Osteocyte (in vitro differentiated cells): ENCODE measurements around the gene PRXL2A. TPM values are rescaled to one million over a fixed set of nuclear protein-coding genes. Genes with fewer than 3 reads are reported as not detected.

ENCODE experiments used
- DNase-seq: peaks from one replicate; pipeline ENCODE4 v3.0.0; 2021; ENCODE audit warnings: mixed read lengths; ENCODE audit not compliant: unreplicated experiment; ENCODE audit errors: extremely low spot score
- H3K27ac Mint-ChIP-seq: one replicate; pipeline ENCODE4 v1.8.0; 2021; ENCODE audit warnings: mild to moderate bottlenecking, mixed read lengths; ENCODE audit not compliant: unreplicated experiment
- H3K27me3 Mint-ChIP-seq: one replicate; pipeline ENCODE4 v1.8.0; 2021; ENCODE audit warnings: mixed read lengths; ENCODE audit not compliant: unreplicated experiment
- H3K36me3 Mint-ChIP-seq: one replicate; pipeline ENCODE4 v1.8.0; 2021; ENCODE audit warnings: mixed read lengths; ENCODE audit not compliant: unreplicated experiment
- H3K4me1 Mint-ChIP-seq: one replicate; pipeline ENCODE4 v1.8.0; 2021; ENCODE audit warnings: mixed read lengths; ENCODE audit not compliant: unreplicated experiment
- H3K4me3 Mint-ChIP-seq: one replicate; pipeline ENCODE4 v1.8.0; 2021; ENCODE audit warnings: mild to moderate bottlenecking, moderate library complexity, mixed read lengths; ENCODE audit not compliant: unreplicated experiment
- H3K9me3 Mint-ChIP-seq: one replicate; pipeline ENCODE4 v1.8.0; 2021; ENCODE audit warnings: mixed read lengths; ENCODE audit not compliant: unreplicated experiment
- total RNA-seq: library from RNA; stranded (reverse); gene quantifications from 2 replicates; pipeline ENCODE4 v1.2.1, GENCODE V29; 2021
- TF ChIP-seq, protein P1 (sequence below): fragments of 200-600 bp; sonication (generic); IDR thresholded peaks from 2 replicates; pipeline ENCODE4 v1.5.0; 2021; ENCODE audit warnings: antibody characterized with exemption, mild to moderate bottlenecking, moderate library complexity

PRXL2A gene
- total RNA-seq, 1 donor from 2014 or later: 56.8 TPM

DNA sequence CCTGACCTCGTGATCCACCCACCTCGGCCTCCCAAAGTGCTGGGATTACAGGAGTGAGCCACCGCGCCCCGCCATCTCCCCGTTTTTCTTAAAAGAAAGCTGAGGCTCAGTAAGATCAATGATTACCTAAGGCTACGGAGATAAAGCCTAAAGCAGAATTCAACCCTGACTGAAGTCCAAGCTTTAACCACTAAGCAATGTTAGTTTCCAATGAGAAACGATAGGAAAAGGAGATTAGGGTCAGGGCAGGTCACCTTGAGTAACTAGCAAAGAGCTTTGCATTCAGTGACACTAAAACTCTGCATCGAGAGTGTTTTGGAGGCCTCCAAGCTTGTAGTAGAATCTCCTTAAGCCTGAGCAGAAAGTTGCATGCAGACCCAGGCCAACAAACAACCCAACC lies 17.6 kb upstream of the PRXL2A start:
- no peaks in the 10 kb centered on the region for H3K9me3 Mint-ChIP-seq
- peaks cover 18% of the 10 kb centered on the region for H3K4me1 Mint-ChIP-seq
- H3K36me3 Mint-ChIP-seq: no peaks in the 10 kb centered on the region
- no peak for DNase-seq
- TF ChIP-seq, protein P1, sequence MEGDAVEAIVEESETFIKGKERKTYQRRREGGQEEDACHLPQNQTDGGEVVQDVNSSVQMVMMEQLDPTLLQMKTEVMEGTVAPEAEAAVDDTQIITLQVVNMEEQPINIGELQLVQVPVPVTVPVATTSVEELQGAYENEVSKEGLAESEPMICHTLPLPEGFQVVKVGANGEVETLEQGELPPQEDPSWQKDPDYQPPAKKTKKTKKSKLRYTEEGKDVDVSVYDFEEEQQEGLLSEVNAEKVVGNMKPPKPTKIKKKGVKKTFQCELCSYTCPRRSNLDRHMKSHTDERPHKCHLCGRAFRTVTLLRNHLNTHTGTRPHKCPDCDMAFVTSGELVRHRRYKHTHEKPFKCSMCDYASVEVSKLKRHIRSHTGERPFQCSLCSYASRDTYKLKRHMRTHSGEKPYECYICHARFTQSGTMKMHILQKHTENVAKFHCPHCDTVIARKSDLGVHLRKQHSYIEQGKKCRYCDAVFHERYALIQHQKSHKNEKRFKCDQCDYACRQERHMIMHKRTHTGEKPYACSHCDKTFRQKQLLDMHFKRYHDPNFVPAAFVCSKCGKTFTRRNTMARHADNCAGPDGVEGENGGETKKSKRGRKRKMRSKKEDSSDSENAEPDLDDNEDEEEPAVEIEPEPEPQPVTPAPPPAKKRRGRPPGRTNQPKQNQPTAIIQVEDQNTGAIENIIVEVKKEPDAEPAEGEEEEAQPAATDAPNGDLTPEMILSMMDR: no peak
- peaks cover 10% of the 10 kb centered on the region for H3K27me3 Mint-ChIP-seq
- H3K4me3 Mint-ChIP-seq: no peak overlapping the region
- no peak overlapping the region for H3K27ac Mint-ChIP-seq

DNA sequence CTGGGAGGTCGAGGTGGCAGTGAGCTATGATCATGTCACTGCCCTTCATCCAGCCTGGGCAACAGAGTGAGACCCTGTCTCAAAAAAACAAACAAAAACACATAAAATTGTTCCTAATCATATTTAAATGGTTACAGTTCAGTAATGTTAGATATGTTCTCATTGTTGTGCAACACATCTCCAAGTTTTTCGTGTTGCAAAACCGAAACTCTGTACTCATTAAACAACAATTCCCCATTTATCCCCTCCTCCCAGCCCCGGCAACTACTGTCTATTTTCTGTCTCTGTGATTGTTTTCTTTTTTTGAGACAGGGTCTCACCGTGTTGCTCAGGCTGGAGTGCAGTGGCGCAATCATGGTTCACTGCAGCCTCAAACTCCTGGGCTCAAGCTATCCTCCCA lies 16.1 kb upstream of the PRXL2A start:
- H3K4me3 Mint-ChIP-seq: no peak overlapping the region
- TF ChIP-seq, protein P1: no peak
- peaks cover 16% of the 10 kb centered on the region for H3K4me1 Mint-ChIP-seq
- no peak for DNase-seq
- peaks cover 14% of the 10 kb centered on the region for H3K27me3 Mint-ChIP-seq
- H3K36me3 Mint-ChIP-seq: no peaks in the 10 kb centered on the region
- H3K9me3 Mint-ChIP-seq: no peaks in the 10 kb centered on the region
- no peak overlapping the region for H3K27ac Mint-ChIP-seq

- TF ChIP-seq, protein P1: no peak
- Mint-ChIP-seq H3K4me3 (no peak overlapping the region), H3K36me3 (no peaks in the 10 kb centered on the region), H3K27ac (no peak overlapping the region), H3K4me1 (peaks cover 6% of the 10 kb centered on the region), H3K27me3 (peaks cover 15% of the 10 kb centered on the region), H3K9me3 (no peaks in the 10 kb centered on the region)
- DNase-seq: no peak
Observed at GRCh38 chr10:80394358-80394916, 13.9 kb upstream of the PRXL2A start.

DNA sequence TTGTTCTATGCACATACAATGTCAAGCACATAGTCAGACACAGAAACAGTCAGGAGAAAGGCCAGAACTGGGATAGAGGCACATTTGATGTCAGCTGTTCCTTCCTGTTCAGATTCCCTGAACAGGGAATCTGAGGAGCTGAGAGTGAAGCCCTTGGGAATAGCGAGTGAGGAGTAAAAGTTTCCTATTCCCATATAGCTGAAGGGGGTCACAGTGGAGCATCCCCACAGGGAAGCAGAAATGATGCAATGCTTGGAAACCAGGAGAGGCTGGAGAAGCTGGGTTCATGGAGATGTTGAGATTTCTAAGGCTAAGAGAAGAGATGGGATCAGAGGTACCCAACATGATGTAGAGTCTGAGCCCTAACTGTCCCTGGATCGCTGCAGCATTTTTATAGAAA lies 11.3 kb upstream of the PRXL2A start:
- Mint-ChIP-seq H3K4me1 (peaks cover 6% of the 10 kb centered on the region), H3K27me3 (peaks cover 15% of the 10 kb centered on the region), H3K4me3 (no peak overlapping the region), H3K36me3 (no peaks in the 10 kb centered on the region), H3K9me3 (no peaks in the 10 kb centered on the region), H3K27ac (no peak overlapping the region)
- DNase-seq: no peak
- TF ChIP-seq, protein P1: no peak

- no peak for DNase-seq
- H3K27ac Mint-ChIP-seq: no peak overlapping the region
- H3K36me3 Mint-ChIP-seq: no peaks in the 10 kb centered on the region
- TF ChIP-seq, protein P1: no peak
- H3K9me3 Mint-ChIP-seq: no peaks in the 10 kb centered on the region
- peaks cover 6% of the 10 kb centered on the region for H3K4me1 Mint-ChIP-seq
- H3K27me3 Mint-ChIP-seq: peaks cover 6% of the 10 kb centered on the region
- H3K4me3 Mint-ChIP-seq: no peak overlapping the region
Observed at GRCh38 chr10:80400136-80400804, 8.1 kb upstream of the PRXL2A start.
